Stimulated activated naive CD4-positive, alpha-beta T cell (primary cell): ENCODE data around the gene ANKRD63.

Source experiments
- DNase-seq, 6 experiments: peaks; one replicate each; lab custom pipeline; 2025; lab: John Stamatoyannopoulos, UW

ANKRD63 gene

DNA sequence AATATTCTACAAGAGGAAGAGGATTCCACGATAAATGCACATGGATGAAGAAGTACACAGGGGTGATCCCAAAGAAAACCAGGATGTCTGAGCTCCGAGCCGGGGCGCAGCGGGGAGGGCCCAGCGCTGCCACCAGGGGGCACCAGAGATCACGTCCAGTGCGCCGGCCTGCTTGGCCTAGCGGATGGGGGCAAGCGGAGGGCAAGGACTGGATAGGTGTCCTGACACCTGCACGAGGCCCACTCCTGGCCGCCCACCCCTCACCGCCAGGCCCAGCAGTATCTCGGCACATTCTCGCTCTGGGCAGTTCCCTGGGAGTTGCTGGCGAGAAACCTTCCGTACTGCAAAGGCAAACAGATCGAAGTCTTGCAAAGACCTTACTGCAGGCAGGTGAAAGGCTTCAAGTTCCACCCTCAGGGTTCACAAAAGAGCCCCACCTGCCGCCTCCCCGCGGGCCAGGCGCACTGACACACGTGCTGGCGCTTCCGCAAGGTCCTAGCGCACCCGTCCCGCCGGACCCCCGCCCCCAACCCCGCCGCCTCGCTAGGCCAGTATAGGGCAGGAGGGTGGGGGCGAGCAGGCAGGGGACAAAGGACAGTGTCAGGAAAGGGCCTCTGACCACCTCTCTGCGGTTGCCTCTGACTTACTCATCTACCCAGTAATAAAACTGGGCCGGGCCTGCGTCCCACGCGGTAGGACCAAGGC is 3.3 kb downstream of the ANKRD63 start:
- DNase-seq = peak; percentile 15 to 73 (median 54)

- no peak for DNase-seq
These were observed 4.8 kb downstream of the ANKRD63 start for GRCh38 chr15:40278026-40278425.

GRCh38 chr15:40277471-40277870 is 5.4 kb downstream of the ANKRD63 start:
- no peak for DNase-seq

- no peak for DNase-seq
These were observed 5.9 kb downstream of the ANKRD63 start for GRCh38 chr15:40276927-40277326.

- DNase-seq = no peak
These were observed 6.9 kb downstream of the ANKRD63 start for GRCh38 chr15:40275954-40276353.

- DNase-seq = no peak
These were observed 7.3 kb downstream of the ANKRD63 start for GRCh38 chr15:40275523-40275922.

- peak; percentile 62 to 90 (median 81) for DNase-seq
These were observed 8.3 kb downstream of the ANKRD63 start for GRCh38 chr15:40274350-40275274.

DNA sequence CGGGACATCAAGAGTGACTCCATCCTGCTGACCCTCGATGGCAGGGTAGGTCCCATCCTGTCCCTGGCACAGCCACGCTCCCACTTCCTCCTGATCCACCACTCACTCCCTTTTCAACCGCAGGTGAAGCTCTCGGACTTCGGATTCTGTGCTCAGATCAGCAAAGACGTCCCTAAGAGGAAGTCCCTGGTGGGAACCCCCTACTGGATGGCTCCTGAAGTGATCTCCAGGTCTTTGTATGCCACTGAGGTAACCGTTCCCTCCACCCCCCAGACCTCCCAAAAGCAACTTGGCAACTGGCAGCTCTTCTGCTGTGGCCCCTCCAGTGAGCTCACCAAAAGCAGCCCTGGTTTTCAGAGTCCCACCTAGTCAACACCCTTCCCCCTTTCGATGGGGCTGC is 9.4 kb downstream of the ANKRD63 start:
- DNase-seq = no peak

- DNase-seq = no peak
These were observed 10.3 kb downstream of the ANKRD63 start for GRCh38 chr15:40272485-40273056.

- DNase-seq = no peak
These were observed 11.0 kb downstream of the ANKRD63 start for GRCh38 chr15:40271685-40272484.

GRCh38 chr15:40270246-40270995 is 12.4 kb downstream of the ANKRD63 start:
- no peak for DNase-seq

DNA sequence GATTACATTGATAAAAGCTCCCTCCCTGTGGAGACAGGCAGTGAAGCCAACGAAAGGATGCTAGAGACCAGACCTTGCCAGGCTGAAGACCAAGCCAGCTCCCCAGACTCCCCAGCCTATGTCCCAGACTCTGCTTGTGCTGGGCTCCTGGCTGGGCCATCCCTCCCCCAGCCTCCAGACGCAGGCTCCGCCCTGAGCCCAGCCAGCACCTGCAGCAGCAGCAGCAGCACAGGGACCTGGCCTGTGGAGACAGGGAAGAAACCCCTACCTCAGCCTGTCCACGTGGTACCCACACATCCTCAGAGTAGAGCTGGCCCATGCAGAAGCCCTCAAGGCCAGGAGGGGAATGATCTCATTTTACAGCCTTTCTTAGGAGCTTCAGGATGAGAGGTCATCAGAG is 13.3 kb downstream of the ANKRD63 start:
- DNase-seq = no peak

- DNase-seq = no peak
These were observed 15.2 kb downstream of the ANKRD63 start for GRCh38 chr15:40267670-40268069.

DNA sequence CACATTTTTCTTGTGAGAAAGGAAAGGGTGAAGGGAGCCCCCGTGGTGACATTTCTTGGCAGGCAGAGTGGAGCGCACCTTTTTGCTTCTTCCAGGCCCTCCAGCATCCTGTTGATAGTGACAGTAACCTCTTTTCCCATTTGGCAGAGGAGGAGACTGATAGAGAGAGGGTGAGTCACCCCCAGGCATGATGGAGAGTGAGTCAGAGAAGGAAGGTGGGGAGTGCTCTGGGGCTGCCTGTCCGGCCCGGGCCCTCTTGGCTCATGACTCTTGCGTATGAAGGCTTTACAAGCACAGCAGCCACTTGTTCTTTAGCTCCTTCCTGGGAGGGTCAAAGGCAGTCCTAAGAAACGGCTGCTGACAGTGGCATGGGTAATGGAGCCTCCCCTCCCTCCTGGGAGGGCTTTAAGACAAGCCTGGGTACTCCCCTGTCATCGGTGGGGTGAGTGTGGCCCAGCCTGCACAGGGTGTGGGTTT is 16.0 kb downstream of the ANKRD63 start:
- no peak for DNase-seq

DNA sequence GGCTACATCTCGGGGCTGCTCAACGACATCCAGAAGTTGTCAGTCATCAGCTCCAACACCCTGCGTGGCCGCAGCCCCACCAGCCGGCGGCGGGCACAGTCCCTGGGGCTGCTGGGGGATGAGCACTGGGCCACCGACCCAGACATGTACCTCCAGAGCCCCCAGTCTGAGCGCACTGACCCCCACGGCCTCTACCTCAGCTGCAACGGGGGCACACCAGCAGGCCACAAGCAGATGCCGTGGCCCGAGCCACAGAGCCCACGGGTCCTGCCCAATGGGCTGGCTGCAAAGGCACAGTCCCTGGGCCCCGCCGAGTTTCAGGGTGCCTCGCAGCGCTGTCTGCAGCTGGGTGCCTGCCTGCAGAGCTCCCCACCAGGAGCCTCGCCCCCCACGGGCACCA is 17.0 kb downstream of the ANKRD63 start:
- no peak for DNase-seq

DNA sequence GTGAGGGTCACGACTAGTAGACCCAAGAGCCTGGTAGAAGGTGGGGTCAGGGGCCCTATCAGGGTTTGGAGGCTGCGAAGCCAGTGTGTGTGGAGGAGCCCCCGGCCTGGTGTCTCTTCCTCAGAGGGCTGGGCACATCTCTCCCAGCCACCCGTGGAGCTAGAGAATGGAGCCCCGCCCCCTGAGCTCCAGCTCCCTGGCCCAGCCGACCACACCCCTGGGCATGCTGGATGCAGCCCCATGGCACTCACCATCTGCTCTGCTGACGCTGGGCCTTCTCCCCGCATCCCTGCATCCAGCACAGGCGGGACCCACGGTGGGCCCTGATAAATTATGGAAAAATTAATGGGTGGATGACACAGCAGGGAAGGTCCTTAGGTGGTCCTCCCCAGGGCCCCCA is 17.5 kb downstream of the ANKRD63 start:
- no peak for DNase-seq

- DNase-seq = no peak
These were observed 18.3 kb downstream of the ANKRD63 start for GRCh38 chr15:40264321-40265153.

GRCh38 chr15:40263024-40263754 is 19.7 kb downstream of the ANKRD63 start:
- no peak for DNase-seq

DNA sequence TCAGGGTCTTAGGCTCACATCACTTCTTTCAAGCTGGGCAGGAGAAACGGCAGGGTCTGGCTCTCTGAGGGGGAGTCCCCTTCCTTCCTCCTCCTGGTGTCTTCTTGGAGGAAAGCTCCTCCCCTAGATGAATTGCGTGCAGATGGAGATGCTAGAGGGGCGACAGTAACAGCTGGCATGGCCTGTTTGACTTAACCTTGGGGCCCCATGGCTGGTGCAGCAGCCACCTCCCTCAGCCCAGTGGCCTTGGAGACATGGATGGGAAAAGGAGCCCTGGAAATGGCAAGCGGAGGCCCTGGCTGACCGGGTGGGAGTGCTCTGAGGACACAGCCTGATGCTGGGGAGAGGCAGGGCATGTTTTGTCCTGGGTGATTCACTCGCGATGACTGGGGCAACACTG is 23.8 kb downstream of the ANKRD63 start:
- no peak for DNase-seq

DNA sequence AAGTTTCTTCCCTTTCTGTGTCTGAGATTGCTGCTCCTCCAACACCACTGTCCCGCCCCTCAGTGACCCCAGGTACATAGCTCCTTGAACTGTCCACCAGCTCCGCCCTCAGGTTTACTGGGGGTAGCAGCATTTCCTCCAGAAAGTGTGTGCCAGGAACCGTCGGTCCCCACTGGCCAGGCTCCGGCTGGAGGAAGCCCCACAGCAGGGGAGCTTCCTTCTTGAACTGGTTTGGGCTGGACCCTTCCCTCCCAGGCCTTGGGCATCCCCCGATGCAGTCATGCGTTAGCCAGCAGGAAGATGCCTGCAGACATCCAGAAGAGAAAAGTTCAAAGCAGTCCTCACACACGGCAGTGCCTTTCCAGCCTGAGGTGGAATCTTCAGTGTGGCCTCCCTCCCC is 24.3 kb downstream of the ANKRD63 start:
- DNase-seq = no peak
